Smooth muscle cell (in vitro differentiated cells): ENCODE data around the gene ZNF324B. TPM values are rescaled to one million over a fixed set of nuclear protein-coding genes. Genes with fewer than 3 reads are reported as not detected.

ENCODE experiments used
- DNase-seq: peaks from one replicate; lab custom pipeline; 2025; ENCODE audit not compliant: unreplicated experiment; lab: John Stamatoyannopoulos, UW
- H2AFZ ChIP-seq: fragments of 200-600 bp; sonication (generic); 2 replicates; pipeline ENCODE4 v1.6.0; 2016; ENCODE audit warnings: antibody characterized with exemption, low read depth, mild to moderate bottlenecking
- H3F3A ChIP-seq: fragments of 200-600 bp; sonication (generic); 2 replicates; pipeline ENCODE4 v1.6.0; 2017; ENCODE audit warnings: antibody characterized with exemption, low read depth
- H3K27ac ChIP-seq: fragments of 200-600 bp; sonication (generic); 2 replicates; pipeline ENCODE4 v1.5.1; 2016; ENCODE audit warnings: low read depth, mild to moderate bottlenecking
- H3K27me3 ChIP-seq: fragments of 200-600 bp; sonication (generic); 2 replicates; pipeline ENCODE4 v1.6.1; 2016; ENCODE audit warnings: low read depth, mild to moderate bottlenecking
- H3K36me3 ChIP-seq: fragments of 200-600 bp; sonication (generic); 2 replicates; pipeline ENCODE4 v1.5.1; 2016; ENCODE audit warnings: low read depth
- H3K4me1 ChIP-seq: fragments of 200-600 bp; sonication (generic); 2 replicates; pipeline ENCODE4 v1.5.1; 2016; ENCODE audit warnings: low read depth
- H3K4me2 ChIP-seq: fragments of 200-600 bp; sonication (generic); 2 replicates; pipeline ENCODE4 v1.6.0; 2016; ENCODE audit warnings: mild to moderate bottlenecking
- H3K4me3 ChIP-seq: fragments of 200-600 bp; sonication (generic); 2 replicates; pipeline ENCODE4 v1.5.1; 2016; ENCODE audit warnings: mild to moderate bottlenecking
- H3K79me2 ChIP-seq: fragments of 200-600 bp; sonication (generic); 2 replicates; pipeline ENCODE4 v1.6.0; 2016; ENCODE audit warnings: low read depth, mild to moderate bottlenecking
- H3K9ac ChIP-seq: fragments of 200-600 bp; sonication (generic); 2 replicates; pipeline ENCODE4 v1.6.0; 2016; ENCODE audit warnings: low read depth
- H3K9me3 ChIP-seq: fragments of 200-600 bp; sonication (generic); replicated peaks from 2 replicates; pipeline ENCODE4 v1.5.1; 2016; ENCODE audit warnings: low read depth
- H4K20me1 ChIP-seq: fragments of 200-600 bp; sonication (generic); 2 replicates; pipeline ENCODE4 v1.6.0; 2016; ENCODE audit warnings: low read depth
- WGBS: methylation state at CpG from one replicate; pipeline ENCODE4 v1.1.7; 2016; ENCODE audit warnings: low lambda C conversion rate; 5-methylcytosine and 5-hydroxymethylcytosine counted together
- polyA plus RNA-seq: library from polyadenylated mRNA; unstranded; fragments of >200 nt; fragmentation: Nextera tagmentation; extraction: Ambion mirVana; gene quantifications from 2 replicates; pipeline ENCODE4 v1.2.1, GENCODE V29; 2016
- total RNA-seq: library from RNA; depleted of rRNA; stranded (reverse); fragments of >200 nt; gene quantifications from 2 replicates; pipeline ENCODE4 v1.2.3, GENCODE V29; 2014
- TF ChIP-seq, protein P1 (sequence below): fragments of 200-600 bp; sonication (generic); IDR thresholded peaks from 2 replicates; pipeline ENCODE4 v1.5.1; 2017; ENCODE audit warnings: borderline replicate concordance, mild to moderate bottlenecking, antibody characterized with exemption; ENCODE audit not compliant: insufficient read depth, poor library complexity, severe bottlenecking

Gene ZNF324B
- total and polyA plus RNA-seq, 2 experiments from 2014 or later: 2.6 to 3.1 TPM

GRCh38 chr19:58475714-58476497 lies 24.5 kb downstream of the ZNF324B start, which contains the start of gene ZNF446:
ZNF446 (plus strand) TSS chr19:58476352; CDS start chr19:58477219, 867 bp downstream.
- peak; percentile 93 for DNase-seq
- Histone ChIP-seq H3K9me3 (no peaks in the 10 kb centered on the region), H3K4me2 (peak within 1 kb of the TSS; percentile 89), H2AFZ (no peak within 1 kb of the TSS), H3K27me3 (no peaks in the 10 kb centered on the region), H3K27ac (peak within 1 kb of the TSS; percentile 96), H3K4me3 (peak within 1 kb of the TSS; percentile 54), H3K79me2 (no peaks in the 10 kb centered on the region), H3F3A (peaks cover 6% of the 10 kb centered on the region), H3K36me3 (no peaks in the 10 kb centered on the region), H3K4me1 (peaks cover 16% of the 10 kb centered on the region), H3K9ac (peak within 1 kb of the TSS; percentile 85), H4K20me1 (peaks cover 7% of the 10 kb centered on the region)
- TF ChIP-seq, protein P1, sequence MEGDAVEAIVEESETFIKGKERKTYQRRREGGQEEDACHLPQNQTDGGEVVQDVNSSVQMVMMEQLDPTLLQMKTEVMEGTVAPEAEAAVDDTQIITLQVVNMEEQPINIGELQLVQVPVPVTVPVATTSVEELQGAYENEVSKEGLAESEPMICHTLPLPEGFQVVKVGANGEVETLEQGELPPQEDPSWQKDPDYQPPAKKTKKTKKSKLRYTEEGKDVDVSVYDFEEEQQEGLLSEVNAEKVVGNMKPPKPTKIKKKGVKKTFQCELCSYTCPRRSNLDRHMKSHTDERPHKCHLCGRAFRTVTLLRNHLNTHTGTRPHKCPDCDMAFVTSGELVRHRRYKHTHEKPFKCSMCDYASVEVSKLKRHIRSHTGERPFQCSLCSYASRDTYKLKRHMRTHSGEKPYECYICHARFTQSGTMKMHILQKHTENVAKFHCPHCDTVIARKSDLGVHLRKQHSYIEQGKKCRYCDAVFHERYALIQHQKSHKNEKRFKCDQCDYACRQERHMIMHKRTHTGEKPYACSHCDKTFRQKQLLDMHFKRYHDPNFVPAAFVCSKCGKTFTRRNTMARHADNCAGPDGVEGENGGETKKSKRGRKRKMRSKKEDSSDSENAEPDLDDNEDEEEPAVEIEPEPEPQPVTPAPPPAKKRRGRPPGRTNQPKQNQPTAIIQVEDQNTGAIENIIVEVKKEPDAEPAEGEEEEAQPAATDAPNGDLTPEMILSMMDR: no peak
- 1% methylated on average over 59 of the region's 64 CpGs for whole genome bisulfite sequencing

DNA sequence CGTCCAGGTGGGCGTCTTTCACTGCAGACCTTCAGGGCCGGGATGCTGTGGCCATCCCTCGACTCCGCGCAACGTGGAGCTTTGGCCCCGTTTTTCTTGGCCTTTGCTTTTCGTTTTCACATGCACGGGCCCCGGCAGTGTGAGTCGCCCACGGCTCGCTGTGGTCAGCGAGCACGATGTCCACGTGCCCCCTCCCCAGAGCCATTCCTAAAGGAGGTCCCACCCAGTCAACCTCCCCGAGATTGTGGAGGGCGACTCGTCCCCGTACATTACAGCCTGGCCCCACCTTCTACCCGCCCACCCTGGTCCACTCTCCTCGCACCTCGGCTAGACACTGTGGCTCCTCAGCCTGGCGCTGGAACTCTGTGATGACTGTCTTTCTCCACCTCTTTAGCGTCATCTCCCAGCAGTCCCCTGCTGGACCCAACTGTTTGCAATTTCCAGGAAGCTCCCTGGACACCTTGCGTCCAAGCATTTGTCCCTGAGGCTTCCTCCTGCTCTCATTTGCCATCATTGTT lies 25.1 kb downstream of the ZNF324B start:
- Histone ChIP-seq H3K27ac (peak overlapping the region; percentile 96), H3F3A (peaks cover 6% of the 10 kb centered on the region), H2AFZ (no peak overlapping the region), H4K20me1 (peaks cover 7% of the 10 kb centered on the region), H3K4me2 (peak overlapping the region; percentile 89), H3K9me3 (no peaks in the 10 kb centered on the region), H3K79me2 (no peaks in the 10 kb centered on the region), H3K27me3 (no peaks in the 10 kb centered on the region), H3K4me1 (peaks cover 16% of the 10 kb centered on the region), H3K9ac (peak overlapping the region; percentile 85), H3K36me3 (no peaks in the 10 kb centered on the region), H3K4me3 (peak overlapping the region; percentile 54)
- no peak for DNase-seq
- WGBS: 7% methylated on average over 26 of the region's 27 CpGs
- TF ChIP-seq, protein P1: no peak

DNA sequence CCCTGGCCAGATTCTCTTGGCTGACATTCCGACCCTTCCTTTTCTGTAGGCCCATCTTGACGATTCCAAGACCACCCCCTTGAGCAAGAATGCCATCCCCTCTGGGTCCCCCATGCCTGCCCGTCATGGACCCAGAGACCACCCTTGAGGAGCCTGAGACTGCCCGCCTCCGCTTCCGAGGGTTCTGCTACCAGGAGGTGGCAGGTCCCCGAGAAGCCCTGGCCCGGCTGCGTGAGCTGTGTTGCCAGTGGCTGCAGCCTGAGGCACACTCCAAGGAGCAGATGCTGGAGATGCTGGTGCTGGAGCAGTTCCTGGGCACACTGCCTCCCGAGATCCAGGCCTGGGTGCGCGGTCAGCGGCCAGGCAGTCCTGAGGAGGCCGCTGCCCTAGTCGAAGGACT lies 25.7 kb downstream of the ZNF324B start:
- Histone ChIP-seq H3K79me2 (no peaks in the 10 kb centered on the region), H3K9me3 (no peaks in the 10 kb centered on the region), H3K4me1 (peaks cover 16% of the 10 kb centered on the region), H3K4me2 (peak overlapping the region; percentile 89), H3K27ac (peak overlapping the region; percentile 96), H3K36me3 (no peaks in the 10 kb centered on the region), H2AFZ (no peak overlapping the region), H3K4me3 (peak overlapping the region; percentile 54), H4K20me1 (peaks cover 7% of the 10 kb centered on the region), H3K9ac (peak overlapping the region; percentile 85), H3K27me3 (no peaks in the 10 kb centered on the region), H3F3A (peaks cover 6% of the 10 kb centered on the region)
- WGBS: 92% methylated on average over 15 of the region's 15 CpGs
- TF ChIP-seq, protein P1: no peak
- DNase-seq: no peak
